HepG2 (cell line): Measurements from ENCODE around the gene MRPL10.

Source experiments
- SIN3A ChIP-seq: IDR thresholded peaks from 2 replicates; pipeline ENCODE4 v1.6.1; 2011; ENCODE audit warnings: low read depth, mild to moderate bottlenecking, control low read depth, low read length, borderline replicate concordance
- ZNF547 ChIP-seq: sonication (generic); formaldehyde crosslinking; IDR thresholded peaks from 2 replicates; pipeline ENCODE4 v1.5.1; 2020; ENCODE audit warnings: mild to moderate bottlenecking, missing genetic modification reagents
- TF ChIP-seq, protein P1 (sequence below): sonication (generic); formaldehyde crosslinking; IDR thresholded peaks from 2 replicates; pipeline ENCODE4 v1.4.0; 2020; ENCODE audit warnings: missing genetic modification reagents
- TF ChIP-seq, protein P2 (sequence below): sonication (generic); formaldehyde crosslinking; IDR thresholded peaks from 2 replicates; pipeline ENCODE4 v1.4.0; 2020; ENCODE audit warnings: missing genetic modification reagents

DNA sequence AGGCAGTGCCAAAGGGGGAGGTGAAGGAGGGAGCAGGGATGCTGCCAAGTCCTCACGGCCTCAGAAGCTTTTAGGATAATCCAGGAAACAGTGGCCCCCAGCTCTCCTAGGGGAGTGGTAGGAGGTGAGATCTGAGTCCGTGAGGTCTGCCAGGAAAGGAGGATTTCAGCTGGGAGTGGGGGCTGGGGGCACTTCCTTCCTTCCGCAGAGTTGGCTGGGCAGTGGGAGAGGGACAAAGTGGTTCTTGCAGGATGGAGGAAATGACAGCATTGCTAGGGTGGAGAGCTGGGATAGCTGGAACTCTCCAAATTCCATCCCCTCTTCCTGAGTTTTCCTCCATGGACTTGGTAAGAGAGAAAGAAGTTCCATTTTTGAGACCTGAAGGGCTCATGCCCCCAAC is 24.4 kb upstream of the MRPL10 start:
- TF ChIP-seq SIN3A (no peak), ZNF547 (CRISPR knock-in tag) (no peak)
- TF ChIP-seq, protein P1, sequence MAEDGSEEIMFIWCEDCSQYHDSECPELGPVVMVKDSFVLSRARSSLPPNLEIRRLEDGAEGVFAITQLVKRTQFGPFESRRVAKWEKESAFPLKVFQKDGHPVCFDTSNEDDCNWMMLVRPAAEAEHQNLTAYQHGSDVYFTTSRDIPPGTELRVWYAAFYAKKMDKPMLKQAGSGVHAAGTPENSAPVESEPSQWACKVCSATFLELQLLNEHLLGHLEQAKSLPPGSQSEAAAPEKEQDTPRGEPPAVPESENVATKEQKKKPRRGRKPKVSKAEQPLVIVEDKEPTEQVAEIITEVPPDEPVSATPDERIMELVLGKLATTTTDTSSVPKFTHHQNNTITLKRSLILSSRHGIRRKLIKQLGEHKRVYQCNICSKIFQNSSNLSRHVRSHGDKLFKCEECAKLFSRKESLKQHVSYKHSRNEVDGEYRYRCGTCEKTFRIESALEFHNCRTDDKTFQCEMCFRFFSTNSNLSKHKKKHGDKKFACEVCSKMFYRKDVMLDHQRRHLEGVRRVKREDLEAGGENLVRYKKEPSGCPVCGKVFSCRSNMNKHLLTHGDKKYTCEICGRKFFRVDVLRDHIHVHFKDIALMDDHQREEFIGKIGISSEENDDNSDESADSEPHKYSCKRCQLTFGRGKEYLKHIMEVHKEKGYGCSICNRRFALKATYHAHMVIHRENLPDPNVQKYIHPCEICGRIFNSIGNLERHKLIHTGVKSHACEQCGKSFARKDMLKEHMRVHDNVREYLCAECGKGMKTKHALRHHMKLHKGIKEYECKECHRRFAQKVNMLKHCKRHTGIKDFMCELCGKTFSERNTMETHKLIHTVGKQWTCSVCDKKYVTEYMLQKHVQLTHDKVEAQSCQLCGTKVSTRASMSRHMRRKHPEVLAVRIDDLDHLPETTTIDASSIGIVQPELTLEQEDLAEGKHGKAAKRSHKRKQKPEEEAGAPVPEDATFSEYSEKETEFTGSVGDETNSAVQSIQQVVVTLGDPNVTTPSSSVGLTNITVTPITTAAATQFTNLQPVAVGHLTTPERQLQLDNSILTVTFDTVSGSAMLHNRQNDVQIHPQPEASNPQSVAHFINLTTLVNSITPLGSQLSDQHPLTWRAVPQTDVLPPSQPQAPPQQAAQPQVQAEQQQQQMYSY (CRISPR knock-in tag) = no peak
- TF ChIP-seq, protein P2, sequence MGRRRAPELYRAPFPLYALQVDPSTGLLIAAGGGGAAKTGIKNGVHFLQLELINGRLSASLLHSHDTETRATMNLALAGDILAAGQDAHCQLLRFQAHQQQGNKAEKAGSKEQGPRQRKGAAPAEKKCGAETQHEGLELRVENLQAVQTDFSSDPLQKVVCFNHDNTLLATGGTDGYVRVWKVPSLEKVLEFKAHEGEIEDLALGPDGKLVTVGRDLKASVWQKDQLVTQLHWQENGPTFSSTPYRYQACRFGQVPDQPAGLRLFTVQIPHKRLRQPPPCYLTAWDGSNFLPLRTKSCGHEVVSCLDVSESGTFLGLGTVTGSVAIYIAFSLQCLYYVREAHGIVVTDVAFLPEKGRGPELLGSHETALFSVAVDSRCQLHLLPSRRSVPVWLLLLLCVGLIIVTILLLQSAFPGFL = no peak
